Neural cell (in vitro differentiated cells): ENCODE data around the gene SAP30BP. TPM values are rescaled to one million over a fixed set of nuclear protein-coding genes. Genes with fewer than 3 reads are reported as not detected.

Source experiments
- H2AFZ ChIP-seq: fragments of 200-600, 300-800 bp; sonication (generic), shearing (Covaris generic); 2 replicates; pipeline ENCODE4 v1.6.0; 2014; ENCODE audit warnings: low read depth, mild to moderate bottlenecking, antibody characterized with exemption, low read length, moderate library complexity
- H3F3A ChIP-seq: fragments of 200-600 bp; shearing (Covaris generic); 2 replicates; pipeline ENCODE4 v1.6.1; 2016; ENCODE audit warnings: mild to moderate bottlenecking, moderate library complexity, mixed read lengths, antibody characterized with exemption, low read length; ENCODE audit not compliant: insufficient read depth, poor library complexity, severe bottlenecking
- H3K27ac ChIP-seq: fragments of 200-600, 300-800 bp; sonication (generic), shearing (Covaris generic); 2 replicates; pipeline ENCODE4 v1.5.1; 2014; ENCODE audit warnings: mild to moderate bottlenecking, low read length, moderate library complexity
- H3K27me3 ChIP-seq: fragments of 300-800, 200-600 bp; sonication (generic), shearing (Covaris generic); 2 replicates; pipeline ENCODE4 v1.6.0; 2014; ENCODE audit warnings: mild to moderate bottlenecking, low read depth, low read length, moderate library complexity; ENCODE audit not compliant: insufficient read depth
- H3K36me3 ChIP-seq: fragments of 300-800, 200-600 bp; sonication (generic), shearing (Covaris generic); 2 replicates; pipeline ENCODE4 v1.5.1; 2014; ENCODE audit warnings: mild to moderate bottlenecking, antibody characterized with exemption, low read length, moderate library complexity; ENCODE audit not compliant: insufficient read depth
- H3K4me2 ChIP-seq: fragments of 300-800, 200-600 bp; sonication (generic), shearing (Covaris generic); 2 replicates; pipeline ENCODE4 v1.6.0; 2014; ENCODE audit warnings: mild to moderate bottlenecking, low read length
- H3K4me3 ChIP-seq: fragments of 300-800, 200-600 bp; sonication (generic), shearing (Covaris generic); 2 replicates; pipeline ENCODE4 v1.5.1; 2014; ENCODE audit warnings: mild to moderate bottlenecking, low read length, moderate library complexity
- H3K79me2 ChIP-seq: fragments of 200-600 bp; shearing (Covaris generic); replicated peaks from 2 replicates; pipeline ENCODE4 v1.6.0; 2014; ENCODE audit warnings: mild to moderate bottlenecking, low read length, moderate library complexity; ENCODE audit not compliant: insufficient read depth
- H3K9ac ChIP-seq: fragments of 300-800, 200-600 bp; sonication (generic), shearing (Covaris generic); 2 replicates; pipeline ENCODE4 v1.6.1; 2016; ENCODE audit warnings: mild to moderate bottlenecking, low read length, mixed read lengths
- H3K9me2 ChIP-seq: fragments of 200-600 bp; shearing (Covaris generic); 2 replicates; pipeline ENCODE4 v1.6.1; 2016; ENCODE audit warnings: mild to moderate bottlenecking, low read length, mixed read lengths; ENCODE audit not compliant: insufficient read depth
- H3K9me3 ChIP-seq: fragments of 200-600, 300-800 bp; sonication (generic), shearing (Covaris generic); 2 replicates; pipeline ENCODE4 v1.6.1; 2016; ENCODE audit warnings: mild to moderate bottlenecking, mixed run types, low read length, moderate library complexity, mixed read lengths
- H4K20me1 ChIP-seq: fragments of 200-600 bp; shearing (Covaris generic); 2 replicates; pipeline ENCODE4 v1.6.1; 2016; ENCODE audit warnings: mild to moderate bottlenecking, mixed run types; ENCODE audit not compliant: insufficient read depth
- CTCF ChIP-seq: fragments of 450-650 bp; IDR thresholded peaks from 2 replicates; pipeline ENCODE4 v1.5.1; 2014; ENCODE audit warnings: antibody characterized with exemption, mild to moderate bottlenecking, moderate library complexity; ENCODE audit not compliant: poor library complexity, severe bottlenecking
- EP300 ChIP-seq: fragments of 450-650 bp; conservative IDR thresholded peaks from 2 replicates; pipeline ENCODE4 v1.6.1; 2014; ENCODE audit warnings: antibody characterized with exemption, mild to moderate bottlenecking, moderate library complexity; ENCODE audit not compliant: poor library complexity, severe bottlenecking
- EZH2 ChIP-seq: fragments of 200-600, 300-800 bp; shearing (Covaris generic), sonication (generic); IDR thresholded peaks from 2 replicates; pipeline ENCODE4 v1.6.1; 2014; ENCODE audit warnings: antibody characterized with exemption, low read length, borderline replicate concordance, mild to moderate bottlenecking; ENCODE audit not compliant: insufficient read depth, poor library complexity, severe bottlenecking
- MXI1 ChIP-seq: fragments of 450-650 bp; conservative IDR thresholded peaks from 2 replicates; pipeline ENCODE4 v1.6.1; 2014; ENCODE audit warnings: antibody characterized with exemption, mild to moderate bottlenecking; ENCODE audit not compliant: poor library complexity, severe bottlenecking
- POLR2AphosphoS5 ChIP-seq: IDR thresholded peaks from 2 replicates; pipeline ENCODE4 v1.6.1; 2012
- RAD21 ChIP-seq: fragments of 450-650 bp; conservative IDR thresholded peaks from 2 replicates; pipeline ENCODE4 v1.6.1; 2014; ENCODE audit warnings: antibody characterized with exemption, mild to moderate bottlenecking, moderate library complexity
- REST ChIP-seq: IDR thresholded peaks from 2 replicates; pipeline ENCODE4 v1.6.1; 2012; ENCODE audit warnings: borderline replicate concordance
- SMC3 ChIP-seq: fragments of 450-650 bp; conservative IDR thresholded peaks from 2 replicates; pipeline ENCODE4 v1.6.1; 2014; ENCODE audit warnings: antibody characterized with exemption, mild to moderate bottlenecking, moderate library complexity; ENCODE audit not compliant: poor library complexity
- TAF1 ChIP-seq: IDR thresholded peaks from 2 replicates; pipeline ENCODE4 v1.6.1; 2012; ENCODE audit warnings: low read depth
- polyA plus RNA-seq: library from polyadenylated mRNA; depleted of rRNA; stranded (reverse); fragments of >200 nt; gene quantifications from 2 replicates; pipeline ENCODE4 v1.2.3, GENCODE V29; 2014

Gene SAP30BP
- polyA plus RNA-seq, 1 donor from 2014 or later: 156 TPM

- no peaks in the 10 kb centered on the region for H3K36me3 ChIP-seq
- H3K4me3 ChIP-seq: no peak overlapping the region
- no peaks in the 10 kb centered on the region for H3K9me3 ChIP-seq
- no peak overlapping the region for H3K9ac ChIP-seq
- no peak for TF ChIP-seq POLR2AphosphoS5
- TF ChIP-seq MXI1: no peak
- TF ChIP-seq TAF1: no peak
- no peak for TF ChIP-seq RAD21
- no peak for TF ChIP-seq CTCF
- TF ChIP-seq SMC3: no peak
- no peak for TF ChIP-seq REST
- no peak for TF ChIP-seq EP300
- H2AFZ ChIP-seq: no peak overlapping the region
- H3K27ac ChIP-seq: no peak overlapping the region
- H3K9me2 ChIP-seq: no peaks in the 10 kb centered on the region
- no peak overlapping the region for H3K4me2 ChIP-seq
- H3K79me2 ChIP-seq: no peaks in the 10 kb centered on the region
- H4K20me1 ChIP-seq: no peaks in the 10 kb centered on the region
- no peaks in the 10 kb centered on the region for H3K27me3 ChIP-seq
- no peaks in the 10 kb centered on the region for H3F3A ChIP-seq
Observed at GRCh38 chr17:75736173-75736835, 69.2 kb downstream of the SAP30BP start.

DNA sequence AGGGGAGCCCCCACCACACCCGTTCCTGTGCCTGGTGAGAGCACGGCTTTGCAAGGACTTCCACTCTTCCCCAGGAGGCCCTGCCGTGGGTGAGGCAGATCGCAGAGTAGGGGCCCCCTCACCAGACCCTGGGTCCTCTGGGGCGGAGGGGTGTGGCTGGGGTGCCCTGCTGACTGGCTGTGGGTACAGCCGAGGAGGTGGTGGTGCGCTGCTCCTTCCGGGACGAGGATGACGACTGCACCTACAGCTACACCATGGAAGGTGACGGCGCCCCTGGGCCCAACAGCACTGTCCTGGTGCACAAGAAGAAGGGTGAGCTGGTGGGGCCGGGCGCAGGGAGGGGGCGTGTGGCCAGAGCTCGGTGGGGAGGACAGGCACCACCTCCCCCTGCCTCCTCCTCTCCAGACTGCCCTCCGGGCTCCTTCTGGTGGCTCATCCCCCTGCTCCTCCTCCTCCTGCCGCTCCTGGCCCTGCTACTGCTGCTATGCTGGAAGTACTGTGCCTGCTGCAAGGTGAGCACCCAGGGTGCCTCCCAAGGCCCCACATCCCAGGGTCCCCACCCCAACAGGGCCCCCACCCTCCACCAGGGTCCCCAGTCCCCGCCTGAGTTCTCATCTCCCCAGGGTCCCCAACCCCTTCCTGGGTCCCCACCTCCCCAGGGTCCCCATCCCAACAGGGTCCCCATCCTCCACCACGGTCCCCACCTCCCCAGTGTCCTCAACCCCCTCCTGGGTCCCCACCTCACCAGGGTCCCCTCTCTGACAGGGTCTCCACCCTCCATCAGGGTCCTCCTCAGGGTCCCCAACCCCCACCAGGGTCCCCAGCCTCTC lies 70.2 kb downstream of the SAP30BP start:
- Histone ChIP-seq H3K4me3 (no peak overlapping the region), H3K79me2 (no peaks in the 10 kb centered on the region), H3K27ac (no peak overlapping the region), H3K4me2 (no peak overlapping the region), H3K9ac (no peak overlapping the region), H3K9me2 (no peaks in the 10 kb centered on the region), H3K9me3 (no peaks in the 10 kb centered on the region), H3F3A (no peaks in the 10 kb centered on the region), H3K36me3 (no peaks in the 10 kb centered on the region), H2AFZ (no peak overlapping the region), H3K27me3 (no peaks in the 10 kb centered on the region), H4K20me1 (no peaks in the 10 kb centered on the region)
- TF ChIP-seq CTCF: no peak
- no peak for TF ChIP-seq POLR2AphosphoS5
- TF ChIP-seq TAF1: no peak
- TF ChIP-seq MXI1: no peak
- TF ChIP-seq SMC3: no peak
- no peak for TF ChIP-seq REST
- TF ChIP-seq EP300: no peak
- no peak for TF ChIP-seq EZH2
- no peak for TF ChIP-seq RAD21
